HCT116 (cell line): ENCODE results near the gene NXN.

Source experiments
- CEBPB ChIP-seq: IDR thresholded peaks from 2 replicates; pipeline ENCODE4 v1.6.1; 2012; ENCODE audit warnings: low read depth
- EGR1 ChIP-seq: IDR thresholded peaks from 2 replicates; pipeline ENCODE4 v1.6.1; 2012; ENCODE audit warnings: low read depth
- MAX ChIP-seq: IDR thresholded peaks from 2 replicates; pipeline ENCODE4 v1.6.1; 2012
- POLR2A ChIP-seq: IDR thresholded peaks from 2 replicates; pipeline ENCODE4 v1.7.0; 2011; ENCODE audit warnings: borderline replicate concordance; ENCODE audit not compliant: insufficient read depth, insufficient read length; ENCODE audit errors: extremely low read depth
- POLR2AphosphoS5 ChIP-seq: IDR thresholded peaks from 2 replicates; pipeline ENCODE4 v1.6.1; 2011; ENCODE audit warnings: mild to moderate bottlenecking, low read depth, low read length, moderate library complexity
- RAD21 ChIP-seq: IDR thresholded peaks from 2 replicates; pipeline ENCODE4 v1.6.1; 2012; ENCODE audit warnings: low read depth, mild to moderate bottlenecking
- REST ChIP-seq: IDR thresholded peaks from 2 replicates; pipeline ENCODE4 v1.6.1; 2012; ENCODE audit warnings: low read depth
- TCF7L2 ChIP-seq: IDR thresholded peaks from 2 replicates; pipeline ENCODE4 v1.7.0; 2011; ENCODE audit warnings: borderline replicate concordance, inconsistent platforms; ENCODE audit not compliant: insufficient read depth, insufficient read length; ENCODE audit errors: extremely low read depth
- YY1 ChIP-seq: IDR thresholded peaks from 2 replicates; pipeline ENCODE4 v1.6.1; 2011; ENCODE audit warnings: low read length, low read depth, moderate library complexity, mild to moderate bottlenecking; ENCODE audit not compliant: insufficient replicate concordance; ENCODE audit errors: extremely low read depth
- TF ChIP-seq, protein P1 (sequence below), 3 experiments: fragments of 200-600 bp in 1 of 3; sonication (generic) in 1 of 3; IDR thresholded peaks in 2 of 3; conservative IDR thresholded peaks in 1 of 3; 2 replicates each; pipeline ENCODE4 v1.5.1; 2012 to 2017; ENCODE audit warnings: low read depth in 2 of 3, low read length in 2 of 3, antibody characterized with exemption in 1 of 3, borderline replicate concordance in 1 of 3, control low read depth in 1 of 3, mild to moderate bottlenecking in 1 of 3, mixed read lengths in 1 of 3, mixed run types in 1 of 3, moderate library complexity in 1 of 3; ENCODE audit not compliant: insufficient read depth in 1 of 3
- TF ChIP-seq, protein P2 (sequence below): IDR thresholded peaks from 2 replicates; pipeline ENCODE4 v1.6.1; 2011; ENCODE audit warnings: mild to moderate bottlenecking, low read length, moderate library complexity; ENCODE audit not compliant: insufficient replicate concordance; ENCODE audit errors: extremely low read depth

GRCh38 chr17:848402-848801, 131.2 kb downstream of the NXN start:
- no peak for TF ChIP-seq REST
- no peak for TF ChIP-seq POLR2AphosphoS5
- TF ChIP-seq CEBPB, result no peak
- TF ChIP-seq, protein P1, sequence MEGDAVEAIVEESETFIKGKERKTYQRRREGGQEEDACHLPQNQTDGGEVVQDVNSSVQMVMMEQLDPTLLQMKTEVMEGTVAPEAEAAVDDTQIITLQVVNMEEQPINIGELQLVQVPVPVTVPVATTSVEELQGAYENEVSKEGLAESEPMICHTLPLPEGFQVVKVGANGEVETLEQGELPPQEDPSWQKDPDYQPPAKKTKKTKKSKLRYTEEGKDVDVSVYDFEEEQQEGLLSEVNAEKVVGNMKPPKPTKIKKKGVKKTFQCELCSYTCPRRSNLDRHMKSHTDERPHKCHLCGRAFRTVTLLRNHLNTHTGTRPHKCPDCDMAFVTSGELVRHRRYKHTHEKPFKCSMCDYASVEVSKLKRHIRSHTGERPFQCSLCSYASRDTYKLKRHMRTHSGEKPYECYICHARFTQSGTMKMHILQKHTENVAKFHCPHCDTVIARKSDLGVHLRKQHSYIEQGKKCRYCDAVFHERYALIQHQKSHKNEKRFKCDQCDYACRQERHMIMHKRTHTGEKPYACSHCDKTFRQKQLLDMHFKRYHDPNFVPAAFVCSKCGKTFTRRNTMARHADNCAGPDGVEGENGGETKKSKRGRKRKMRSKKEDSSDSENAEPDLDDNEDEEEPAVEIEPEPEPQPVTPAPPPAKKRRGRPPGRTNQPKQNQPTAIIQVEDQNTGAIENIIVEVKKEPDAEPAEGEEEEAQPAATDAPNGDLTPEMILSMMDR (IDR thresholded peaks at IDR 0.05 in 2 of 3, conservative IDR thresholded peaks at IDR 0.05 in 1 of 3; ENCODE audit: borderline replicate concordance in 1 of 3, insufficient read depth in 1 of 3, low read depth in 2 of 3, low read length in 2 of 3), result no peak
- no peak for TF ChIP-seq YY1
- TF ChIP-seq POLR2A, result no peak
- TF ChIP-seq MAX, result no peak
- no peak for TF ChIP-seq RAD21
- TF ChIP-seq TCF7L2, result no peak
- TF ChIP-seq, protein P2, sequence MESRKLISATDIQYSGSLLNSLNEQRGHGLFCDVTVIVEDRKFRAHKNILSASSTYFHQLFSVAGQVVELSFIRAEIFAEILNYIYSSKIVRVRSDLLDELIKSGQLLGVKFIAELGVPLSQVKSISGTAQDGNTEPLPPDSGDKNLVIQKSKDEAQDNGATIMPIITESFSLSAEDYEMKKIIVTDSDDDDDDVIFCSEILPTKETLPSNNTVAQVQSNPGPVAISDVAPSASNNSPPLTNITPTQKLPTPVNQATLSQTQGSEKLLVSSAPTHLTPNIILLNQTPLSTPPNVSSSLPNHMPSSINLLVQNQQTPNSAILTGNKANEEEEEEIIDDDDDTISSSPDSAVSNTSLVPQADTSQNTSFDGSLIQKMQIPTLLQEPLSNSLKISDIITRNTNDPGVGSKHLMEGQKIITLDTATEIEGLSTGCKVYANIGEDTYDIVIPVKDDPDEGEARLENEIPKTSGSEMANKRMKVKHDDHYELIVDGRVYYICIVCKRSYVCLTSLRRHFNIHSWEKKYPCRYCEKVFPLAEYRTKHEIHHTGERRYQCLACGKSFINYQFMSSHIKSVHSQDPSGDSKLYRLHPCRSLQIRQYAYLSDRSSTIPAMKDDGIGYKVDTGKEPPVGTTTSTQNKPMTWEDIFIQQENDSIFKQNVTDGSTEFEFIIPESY, result no peak
- TF ChIP-seq EGR1, result no peak
